H1 (cell line): ENCODE results near the gene TSPAN4. TPM values are rescaled to one million over a fixed set of nuclear protein-coding genes. Genes with fewer than 3 reads are reported as not detected.
A peak's percentile ranks its signal among the peaks of the same experiment; 100 is the strongest.

Experiments used
- CTCF ChIA-PET: fragments of 300-600 bp; sonication (Branson Sonifier 250); formaldehyde crosslinking; loops from one replicate; lab custom pipeline; 2021; ENCODE audit not compliant: partially characterized antibody; lab: Charles Lee
- POLR2A ChIA-PET: fragments of 300-600 bp; sonication (Branson Sonifier 250); formaldehyde crosslinking; loops from one replicate; lab custom pipeline; 2021; ENCODE audit warnings: inconsistent platforms; ENCODE audit not compliant: partially characterized antibody; lab: Charles Lee
- DNase-seq, 2 experiments: peaks; one replicate each; pipeline versions ENCODE4 v3.0.0 to v3.0.0-alpha.2; 2010 to 2022; ENCODE audit warnings: low spot score in 2 of 2, low read depth in 1 of 2, mixed read lengths in 1 of 2
- FAIRE-seq: peaks from 2 replicates; lab custom pipeline; 2011; peaks lifted over from hg19 to GRCh38; lab: Jason Lieb, UNC
- H2AFZ ChIP-seq: 2 replicates; pipeline ENCODE4 v1.8.1; 2012; ENCODE audit warnings: low read length, inconsistent platforms
- H2AK5ac ChIP-seq: 2 replicates; pipeline ENCODE4 v1.6.1; 2013; ENCODE audit warnings: low read depth, low read length
- H2BK120ac ChIP-seq: replicated peaks from 2 replicates; pipeline ENCODE3; 2013; ENCODE audit warnings: low read depth, low read length, inconsistent platforms
- H2BK12ac ChIP-seq: 2 replicates; pipeline ENCODE4 v1.6.1; 2013; ENCODE audit warnings: low read depth, low read length
- H2BK15ac ChIP-seq: 2 replicates; pipeline ENCODE4 v1.6.1; 2013; ENCODE audit warnings: low read length
- H2BK20ac ChIP-seq: 2 replicates; pipeline ENCODE4 v1.6.1; 2013; ENCODE audit warnings: low read length
- H2BK5ac ChIP-seq: 2 replicates; pipeline ENCODE4 v1.6.1; 2013; ENCODE audit warnings: low read depth, low read length
- H3K14ac ChIP-seq: 2 replicates; pipeline ENCODE4 v1.6.1; 2013; ENCODE audit warnings: inconsistent platforms; ENCODE audit not compliant: insufficient read length
- H3K18ac ChIP-seq: 2 replicates; pipeline ENCODE4 v1.6.1; 2013; ENCODE audit warnings: low read length; ENCODE audit errors: extremely low read depth
- H3K23ac ChIP-seq: 2 replicates; pipeline ENCODE4 v1.6.1; 2013; ENCODE audit warnings: inconsistent platforms; ENCODE audit not compliant: insufficient read length
- H3K23me2 ChIP-seq: 2 replicates; pipeline ENCODE4 v1.6.1; 2013; ENCODE audit warnings: low read depth, low read length
- H3K27ac ChIP-seq: 2 replicates; pipeline ENCODE4 v1.6.1; 2011; ENCODE audit warnings: low read depth, low read length, inconsistent platforms
- H3K27me3 ChIP-seq, 4 experiments: replicated peaks in 1 of 4; 1 replicate in 1 of 4; 2 replicates in 3 of 4; pipeline versions ENCODE4 v1.6.1 to v1.8.1; 2011 to 2013; ENCODE audit warnings: low read length in 3 of 4, mild to moderate bottlenecking in 3 of 4, inconsistent platforms in 2 of 4, mixed read lengths in 2 of 4, moderate library complexity in 1 of 4; ENCODE audit not compliant: control insufficient read depth in 3 of 4, insufficient read depth in 3 of 4; ENCODE audit errors: extremely low read depth in 1 of 4
- H3K36me3 ChIP-seq, 4 experiments: 2 replicates each; pipeline versions ENCODE4 v1.6.1 to v1.8.1; 2011 to 2013; ENCODE audit warnings: mild to moderate bottlenecking in 4 of 4, low read length in 3 of 4, moderate library complexity in 2 of 4, control low read depth in 1 of 4, inconsistent platforms in 1 of 4; ENCODE audit not compliant: insufficient read depth in 4 of 4, control insufficient read depth in 2 of 4
- H3K4ac ChIP-seq: replicated peaks from 2 replicates; pipeline ENCODE3; 2013; ENCODE audit warnings: low read length, low read depth, mixed read lengths, inconsistent platforms; ENCODE audit not compliant: insufficient read length
- H3K4me1 ChIP-seq, 4 experiments: replicated peaks in 1 of 4; 1 replicate in 1 of 4; 2 replicates in 3 of 4; pipeline versions ENCODE4 v1.6.1 to v1.8.1; 2011 to 2013; ENCODE audit warnings: low read length in 3 of 4, inconsistent platforms in 2 of 4, mixed read lengths in 1 of 4; ENCODE audit not compliant: insufficient read depth in 4 of 4, control insufficient read depth in 3 of 4
- H3K4me2 ChIP-seq, 2 experiments: 2 replicates each; pipeline versions ENCODE4 v1.6.1 to v1.8.1; 2011 to 2013; ENCODE audit warnings: low read depth in 2 of 2, low read length in 2 of 2, control low read depth in 1 of 2, inconsistent platforms in 1 of 2, mild to moderate bottlenecking in 1 of 2; ENCODE audit not compliant: insufficient read depth in 1 of 2
- H3K4me3 ChIP-seq, 4 experiments: fragments of 200-600, 300-600 bp in 1 of 4; sonication (generic), shearing (Covaris generic), sonication (Bioruptor Twin) in 1 of 4; 2 replicates each; pipeline versions ENCODE4 v1.5.1 to v1.8.1; 2011 to 2016; ENCODE audit warnings: low read length in 4 of 4, low read depth in 3 of 4, control low read depth in 2 of 4, inconsistent platforms in 2 of 4, mild to moderate bottlenecking in 2 of 4, mixed read lengths in 1 of 4, moderate library complexity in 1 of 4; ENCODE audit not compliant: insufficient read depth in 2 of 4; ENCODE audit errors: extremely low read depth in 1 of 4
- H3K56ac ChIP-seq: replicated peaks from 2 replicates; pipeline ENCODE3; 2013; ENCODE audit warnings: low read depth, mild to moderate bottlenecking, mixed read lengths, low read length, inconsistent platforms; ENCODE audit not compliant: insufficient read length
- H3K79me1 ChIP-seq: 2 replicates; pipeline ENCODE4 v1.6.1; 2013; ENCODE audit warnings: low read depth, low read length, control low read depth
- H3K79me2 ChIP-seq, 2 experiments: 2 replicates each; pipeline versions ENCODE4 v1.6.1 to v1.8.1; 2012 to 2013; ENCODE audit warnings: low read length in 2 of 2, mild to moderate bottlenecking in 2 of 2, inconsistent platforms in 1 of 2; ENCODE audit not compliant: insufficient read depth in 2 of 2, control insufficient read depth in 1 of 2
- H3K9ac ChIP-seq, 4 experiments: replicated peaks in 1 of 4; 1 replicate in 1 of 4; 2 replicates in 3 of 4; pipeline versions ENCODE4 v1.6.1 to v1.8.1; 2011 to 2013; ENCODE audit warnings: low read depth in 3 of 4, low read length in 3 of 4, control low read depth in 2 of 4, mild to moderate bottlenecking in 2 of 4, moderate library complexity in 2 of 4, inconsistent platforms in 1 of 4; ENCODE audit errors: extremely low read depth in 1 of 4
- H3K9me3 ChIP-seq, 2 experiments: 2 replicates each; pipeline versions ENCODE4 v1.6.1 to v1.8.1; 2012 to 2013; ENCODE audit warnings: mild to moderate bottlenecking in 2 of 2, moderate library complexity in 2 of 2, control low read depth in 1 of 2, inconsistent platforms in 1 of 2, low read depth in 1 of 2, low read length in 1 of 2, mixed read lengths in 1 of 2; ENCODE audit not compliant: insufficient read depth in 2 of 2
- H4K20me1 ChIP-seq, 2 experiments: replicated peaks in 1 of 2; 2 replicates each; pipeline versions ENCODE3 to v1.8.1; 2011 to 2013; ENCODE audit warnings: inconsistent platforms in 2 of 2, low read length in 2 of 2, mild to moderate bottlenecking in 1 of 2; ENCODE audit not compliant: insufficient read depth in 2 of 2, control insufficient read depth in 1 of 2
- H4K5ac ChIP-seq: 2 replicates; pipeline ENCODE4 v1.6.1; 2013; ENCODE audit warnings: low read length, low read depth, mixed read lengths, inconsistent platforms; ENCODE audit not compliant: insufficient read length
- H4K8ac ChIP-seq: 2 replicates; pipeline ENCODE4 v1.8.0; 2013; ENCODE audit warnings: mild to moderate bottlenecking, moderate library complexity, low read length, inconsistent platforms; ENCODE audit not compliant: insufficient read depth; ENCODE audit errors: extremely low read depth
- H4K91ac ChIP-seq: replicated peaks from 2 replicates; pipeline ENCODE3; 2013; ENCODE audit warnings: low read length, mixed read lengths, inconsistent platforms; ENCODE audit not compliant: insufficient read length
- GABPA ChIP-seq: IDR thresholded peaks from 2 replicates; pipeline ENCODE4 v1.6.1; 2011; ENCODE audit warnings: mild to moderate bottlenecking, low read length, moderate library complexity, borderline replicate concordance; ENCODE audit not compliant: insufficient read depth
- MAX ChIP-seq: IDR thresholded peaks from 2 replicates; pipeline ENCODE4 v1.6.1; 2012; ENCODE audit warnings: inconsistent platforms
- POLR2A ChIP-seq, 2 experiments: IDR thresholded peaks; 1 replicate in 1 of 2; 2 replicates in 1 of 2; pipeline ENCODE4 v1.6.1; 2011; ENCODE audit warnings: low read depth in 2 of 2, low read length in 2 of 2, mild to moderate bottlenecking in 2 of 2; ENCODE audit errors: control extremely low read depth in 1 of 2
- POLR2AphosphoS5 ChIP-seq: IDR thresholded peaks from 2 replicates; pipeline ENCODE4 v1.6.1; 2011; ENCODE audit warnings: low read depth, low read length
- WGBS, 2 experiments: shearing (Covaris generic) in 1 of 2; methylation state at CpG; one replicate each; pipeline versions ENCODE4 v1.1.6 to v1.1.7; 2013 to 2015; ENCODE audit warnings: low lambda C conversion rate in 2 of 2, mixed read lengths in 2 of 2, inconsistent platforms in 1 of 2, low coverage in 1 of 2, missing lambda C conversion rate in 1 of 2; ENCODE audit not compliant: insufficient replicate concordance in 2 of 2, insufficient coverage in 1 of 2, insufficient read length in 1 of 2; ENCODE audit errors: extremely low coverage in 1 of 2, missing lambda C conversion rate in 1 of 2; 5-methylcytosine and 5-hydroxymethylcytosine counted together
- polyA plus RNA-seq, 7 experiments: library from polyadenylated mRNA; depleted of rRNA in 3 of 7; stranded (reverse) in 5 of 7; unstranded in 2 of 7; fragments of >200 nt in 5 of 7; fragments of 200-250 nt in 2 of 7; gene quantifications; 1 replicate in 5 of 7; 2 replicates in 1 of 7; 4 replicates in 1 of 7; pipeline versions ENCODE4 v1.2.1 to v1.2.3, GENCODE V29; 2011 to 2013; ENCODE audit warnings: missing spikeins in 2 of 7, mixed read lengths in 2 of 7
- total RNA-seq: library from RNA; stranded (reverse); fragmentation: NEBNext Ultra II Directional; extraction: Animal tissue kit (Norgen Biotek cat#: 25700); gene quantifications from 2 replicates; pipeline ENCODE4 v1.2.1, GENCODE V29; 2021

TSPAN4 gene
- total and polyA plus RNA-seq, 2 of the 8 experiments (the other 6 are each of a cell fraction or from before 2014, with no cell fraction given) = 74.1 to 145 TPM

- FAIRE-seq = no peak
- no peak overlapping the region; the same call in 1 of the 2 replicates for H4K8ac ChIP-seq
- no peak overlapping the region for H2BK20ac ChIP-seq
- peaks cover 5% of the 10 kb centered on the region; the same call in 1 of the 2 replicates for H3K23me2 ChIP-seq
- H3K4me1 ChIP-seq = peaks cover under 1 to 13% (median 4%) of the 10 kb centered on the region in 4 experiments; a peak in 6 of 7 replicates
- H3K9me3 ChIP-seq = no peaks in the 10 kb centered on the region
- no peak for DNase-seq
- H3K79me1 ChIP-seq = no peaks in the 10 kb centered on the region
- H3K36me3 ChIP-seq = peaks cover 16 to 29% (median 26%) of the 10 kb centered on the region in 4 experiments
- no peak overlapping the region for H3K4me3 ChIP-seq
- no peaks in the 10 kb centered on the region; a peak in 2 of 7 replicates for H3K27me3 ChIP-seq
- H2BK120ac ChIP-seq = no peak overlapping the region
- H3K23ac ChIP-seq = no peak overlapping the region
- H4K91ac ChIP-seq = no peak overlapping the region
- H4K5ac ChIP-seq = no peak overlapping the region
- H3K4ac ChIP-seq = no peak overlapping the region
- H3K18ac ChIP-seq = no peak overlapping the region
- no peak overlapping the region for H3K14ac ChIP-seq
- ChIA-PET POLR2A (interaction anchor here (0.5 to 53.0 kb wide), 10 partner anchors 2 to 277 kb away, joined by 3 to 1917 read pairs (median 4); partner anchors contain the start of genes CD151, CEND1, CRACR2B and GATD1), CTCF (interaction anchor here (0.6 to 2.2 kb wide), 2 partner anchors 21 kb away, joined by 3 to 5 read pairs; no protein-coding TSS in a partner anchor)
- H2AFZ ChIP-seq = no peak overlapping the region
- H3K79me2 ChIP-seq = peaks cover 7 to 31% of the 10 kb centered on the region in 2 experiments; a peak in 3 of 4 replicates
- H3K4me2 ChIP-seq = no peak overlapping the region
- peak overlapping the region; percentile 73; the same call in 1 of the 2 replicates for H2BK5ac ChIP-seq
- no peak overlapping the region for H3K56ac ChIP-seq
- no peak overlapping the region for H2BK15ac ChIP-seq
- peak overlapping the region; percentile 82; the same call in 1 of the 2 replicates for H2AK5ac ChIP-seq
- peaks cover 10 to 22% of the 10 kb centered on the region in 2 experiments for H4K20me1 ChIP-seq
- H3K9ac ChIP-seq = no peak overlapping the region
- H2BK12ac ChIP-seq = no peak overlapping the region
- H3K27ac ChIP-seq = no peak overlapping the region
- TF ChIP-seq MAX (0 out of 2 replicates have a peak, but pooled peaks have one; percentile 28), GABPA (no peak), POLR2AphosphoS5 (peak; percentile 83), POLR2A (IDR thresholded peaks at IDR 0.05; ENCODE audit: control extremely low read depth in 1 of 2, low read depth in 2 of 2, low read length in 2 of 2) (peak; percentile 73 to 77)
- WGBS, 2 experiments = 87% methylated on average over 9 of the region's 9 CpGs; no CpG with 5 or more reads in 1 of the 2 experiments
Observed at GRCh38 chr11:813456-814096, 29.1 kb upstream of the TSPAN4 start.
